AG04450 (cell line): ENCODE data around the gene C6orf132. TPM values are rescaled to one million over a fixed set of nuclear protein-coding genes. Genes with fewer than 3 reads are reported as not detected.

Source experiments
- CTCF ChIA-PET: fragments of 300-600, 350-600 bp; formaldehyde crosslinking; extraction: SDS; loops from one replicate; lab custom pipeline; 2022; ENCODE audit warnings: antibody characterized with exemption, inconsistent platforms; lab: Charles Lee
- POLR2A ChIA-PET: fragments of 350-600 bp; formaldehyde crosslinking; extraction: SDS; loops from one replicate; lab custom pipeline; 2021; ENCODE audit warnings: antibody characterized with exemption, inconsistent platforms; lab: Yijun Ruan, JAX
- DNase-seq: peaks from one replicate; pipeline ENCODE4 v3.0.0-alpha.2; 2011; ENCODE audit warnings: low read depth, low spot score
- H3K27ac ChIP-seq: one replicate; pipeline ENCODE4 v1.5.1; 2012; ENCODE audit warnings: low read depth, low read length, control low read depth
- H3K27me3 ChIP-seq: one replicate; pipeline ENCODE4 v1.6.0; 2012; ENCODE audit warnings: low read length; ENCODE audit not compliant: control insufficient read depth, insufficient read depth
- H3K4me3 ChIP-seq: 2 replicates; pipeline ENCODE4 v1.5.1; 2011; ENCODE audit warnings: mild to moderate bottlenecking, low read depth, low read length, control low read depth
- H3K9me3 ChIP-seq: 2 replicates; pipeline ENCODE4 v1.5.1; 2012; ENCODE audit warnings: low read length; ENCODE audit not compliant: control insufficient read depth, insufficient read depth
- polyA plus RNA-seq: library from polyadenylated mRNA; depleted of rRNA; stranded (reverse); fragments of >200 nt; gene quantifications from 2 replicates; pipeline ENCODE4 v1.2.3, GENCODE V29; 2011
- TF ChIP-seq, protein P1 (sequence below): IDR thresholded peaks from 2 replicates; pipeline ENCODE4 v1.5.1; 2011; ENCODE audit warnings: low read depth, low read length, control low read depth, inconsistent platforms

Gene C6orf132
- polyA plus RNA-seq, 1 experiment = 0.68 TPM

DNA sequence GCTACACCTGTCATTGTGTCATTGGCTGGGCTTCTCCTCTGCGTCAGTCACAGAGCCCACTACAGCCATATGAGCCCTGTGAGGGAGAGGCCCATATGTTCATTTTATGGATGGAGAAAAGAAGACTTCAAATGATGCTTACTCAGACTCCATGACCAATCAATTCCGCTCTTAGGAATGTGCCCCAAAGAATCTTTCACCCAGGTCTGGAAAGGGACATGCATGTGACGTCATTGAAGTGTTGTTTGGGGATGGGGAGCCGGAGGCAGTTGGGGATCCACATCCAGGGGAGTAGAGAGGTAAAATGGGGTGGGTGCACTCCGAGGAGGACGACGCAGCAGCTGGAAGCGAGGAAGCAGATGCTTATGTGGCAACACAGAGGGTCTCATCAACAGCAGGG is 9.6 kb upstream of the C6orf132 start:
- no peaks in the 10 kb centered on the region for H3K9me3 ChIP-seq
- POLR2A ChIA-PET = no interaction called here
- no peak overlapping the region for H3K4me3 ChIP-seq
- TF ChIP-seq, protein P1, sequence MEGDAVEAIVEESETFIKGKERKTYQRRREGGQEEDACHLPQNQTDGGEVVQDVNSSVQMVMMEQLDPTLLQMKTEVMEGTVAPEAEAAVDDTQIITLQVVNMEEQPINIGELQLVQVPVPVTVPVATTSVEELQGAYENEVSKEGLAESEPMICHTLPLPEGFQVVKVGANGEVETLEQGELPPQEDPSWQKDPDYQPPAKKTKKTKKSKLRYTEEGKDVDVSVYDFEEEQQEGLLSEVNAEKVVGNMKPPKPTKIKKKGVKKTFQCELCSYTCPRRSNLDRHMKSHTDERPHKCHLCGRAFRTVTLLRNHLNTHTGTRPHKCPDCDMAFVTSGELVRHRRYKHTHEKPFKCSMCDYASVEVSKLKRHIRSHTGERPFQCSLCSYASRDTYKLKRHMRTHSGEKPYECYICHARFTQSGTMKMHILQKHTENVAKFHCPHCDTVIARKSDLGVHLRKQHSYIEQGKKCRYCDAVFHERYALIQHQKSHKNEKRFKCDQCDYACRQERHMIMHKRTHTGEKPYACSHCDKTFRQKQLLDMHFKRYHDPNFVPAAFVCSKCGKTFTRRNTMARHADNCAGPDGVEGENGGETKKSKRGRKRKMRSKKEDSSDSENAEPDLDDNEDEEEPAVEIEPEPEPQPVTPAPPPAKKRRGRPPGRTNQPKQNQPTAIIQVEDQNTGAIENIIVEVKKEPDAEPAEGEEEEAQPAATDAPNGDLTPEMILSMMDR = no peak
- no peak overlapping the region for H3K27ac ChIP-seq
- CTCF ChIA-PET = no interaction called here
- no peak for DNase-seq
- peaks cover 6% of the 10 kb centered on the region for H3K27me3 ChIP-seq

DNA sequence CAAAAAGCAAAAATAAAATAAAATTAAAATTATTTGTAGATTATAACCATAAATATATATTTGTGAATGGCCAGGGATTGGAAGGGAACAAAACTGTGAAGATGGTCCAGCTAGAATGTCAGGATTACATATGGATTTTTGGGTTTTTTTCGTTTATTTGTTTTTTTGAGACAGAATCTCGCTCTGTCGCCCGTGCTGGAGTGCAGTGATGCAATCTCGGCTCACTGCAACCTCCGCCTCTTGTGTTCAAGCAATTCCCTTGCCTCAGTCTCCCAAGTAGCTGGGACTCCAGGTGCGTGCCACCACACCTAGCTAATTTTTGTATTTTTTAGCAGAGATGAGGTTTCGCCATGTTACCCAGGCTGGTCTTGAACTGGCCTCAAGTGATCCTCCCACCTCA is 7.8 kb upstream of the C6orf132 start:
- DNase-seq = no peak
- Histone ChIP-seq H3K4me3 (no peak overlapping the region), H3K27ac (no peak overlapping the region), H3K27me3 (peaks cover 6% of the 10 kb centered on the region), H3K9me3 (no peaks in the 10 kb centered on the region)
- ChIA-PET POLR2A (no interaction called here), CTCF (interaction anchor here (0.6 to 0.9 kb wide), 2 partner anchors 15 to 64 kb away, joined by 3 read pairs; no protein-coding TSS in a partner anchor)
- TF ChIP-seq, protein P1 = no peak

DNA sequence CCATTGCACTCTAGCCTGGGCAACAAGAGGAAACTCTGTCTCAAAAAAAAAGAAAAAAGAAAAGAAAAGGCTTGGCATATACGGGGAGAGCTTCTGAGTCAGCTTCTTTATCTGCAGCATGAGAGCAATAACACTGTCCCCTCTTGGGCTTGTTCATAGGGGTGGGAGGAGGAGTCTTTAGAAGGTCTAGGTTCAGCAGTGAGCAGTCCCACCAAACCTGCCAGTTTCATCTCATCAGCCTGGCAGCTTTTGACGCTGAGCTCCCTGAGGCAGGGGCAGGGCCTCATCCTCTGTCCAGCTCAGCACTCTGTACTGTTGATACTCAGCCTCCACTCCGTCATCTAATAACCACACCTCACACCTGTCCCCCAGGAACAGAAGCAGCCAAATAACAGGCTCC is 5.6 kb upstream of the C6orf132 start:
- no peak overlapping the region for H3K27ac ChIP-seq
- no peak overlapping the region for H3K4me3 ChIP-seq
- H3K27me3 ChIP-seq = no peaks in the 10 kb centered on the region
- no peaks in the 10 kb centered on the region; the same call in 1 of the 2 replicates for H3K9me3 ChIP-seq
- TF ChIP-seq, protein P1 = no peak
- POLR2A ChIA-PET = interaction anchor here (0.6 kb wide), 1 partner anchor 16 kb away, joined by 3 read pairs; no protein-coding TSS in a partner anchor
- DNase-seq = no peak
- CTCF ChIA-PET = interaction anchor here (0.6 to 1.5 kb wide), 5 partner anchors 11 to 1358 kb away, joined by 3 to 10 read pairs (median 3); no protein-coding TSS in a partner anchor

DNA sequence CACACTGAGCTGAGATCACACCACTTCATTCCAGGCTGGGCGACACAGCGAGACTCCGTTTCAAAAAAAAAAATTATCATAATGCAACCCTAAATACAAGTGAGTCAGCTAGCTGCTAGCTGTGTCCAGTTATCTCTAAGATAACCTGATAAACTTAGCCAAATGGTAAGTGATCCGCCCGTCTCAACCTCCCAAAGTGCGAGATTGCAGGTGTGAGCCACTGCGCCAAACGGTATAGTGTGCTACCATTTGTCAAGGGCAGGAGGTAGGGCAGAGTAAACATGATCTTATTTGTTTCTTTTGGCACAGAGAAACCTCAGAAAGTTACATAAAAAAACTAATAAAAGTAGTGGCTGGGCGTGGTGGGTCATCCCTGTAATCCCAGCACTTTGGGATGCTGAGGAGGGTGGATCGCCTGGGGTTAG is 4.7 kb upstream of the C6orf132 start:
- Histone ChIP-seq H3K27me3 (no peaks in the 10 kb centered on the region), H3K9me3 (no peaks in the 10 kb centered on the region; the same call in 1 of the 2 replicates), H3K27ac (no peak overlapping the region), H3K4me3 (no peak overlapping the region)
- POLR2A ChIA-PET = no interaction called here
- no peak for DNase-seq
- TF ChIP-seq, protein P1 = no peak
- CTCF ChIA-PET = no interaction called here

DNA sequence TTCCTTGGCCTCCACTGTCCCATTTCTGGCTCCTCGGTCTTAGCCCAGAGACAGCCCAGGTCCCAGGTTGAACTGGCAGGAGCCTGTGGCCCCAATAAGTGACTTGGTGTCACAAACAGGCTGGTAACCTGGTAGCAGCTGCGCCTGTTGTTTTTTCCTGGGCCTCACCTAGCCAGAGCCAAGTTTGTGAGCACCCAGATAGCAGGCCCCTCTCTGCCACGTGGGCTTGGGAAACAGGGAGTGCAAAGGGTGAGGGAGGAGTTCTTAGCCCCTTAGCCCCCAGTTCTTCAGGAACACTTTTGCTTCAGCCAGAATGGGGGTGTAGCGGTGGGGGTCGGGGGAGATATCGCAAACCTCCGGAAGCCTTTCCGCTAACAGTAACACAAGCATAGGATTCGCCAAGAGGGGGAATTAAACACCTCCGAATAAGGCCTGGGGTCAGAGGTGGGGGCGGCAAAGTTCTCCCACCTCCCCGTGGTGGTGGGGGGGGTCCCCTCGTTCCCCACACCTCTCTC is 760 bp downstream of the C6orf132 start:
- no peak for DNase-seq
- ChIA-PET CTCF (no interaction called here), POLR2A (no interaction called here)
- Histone ChIP-seq H3K9me3 (no peaks in the 10 kb centered on the region; the same call in 1 of the 2 replicates), H3K27ac (peak overlapping the region; percentile 97), H3K4me3 (peak overlapping the region; percentile 64), H3K27me3 (no peaks in the 10 kb centered on the region)
- TF ChIP-seq, protein P1 = no peak
